ENCODE results near the gene GBF1.

GBF1 gene

GRCh38 chr10:102425444-102425843, 180.1 kb downstream of the GBF1 start:
- no peak for DNase-seq

- DNase-seq = no peak
These were observed 181.5 kb downstream of the GBF1 start for GRCh38 chr10:102426803-102427287.

DNA sequence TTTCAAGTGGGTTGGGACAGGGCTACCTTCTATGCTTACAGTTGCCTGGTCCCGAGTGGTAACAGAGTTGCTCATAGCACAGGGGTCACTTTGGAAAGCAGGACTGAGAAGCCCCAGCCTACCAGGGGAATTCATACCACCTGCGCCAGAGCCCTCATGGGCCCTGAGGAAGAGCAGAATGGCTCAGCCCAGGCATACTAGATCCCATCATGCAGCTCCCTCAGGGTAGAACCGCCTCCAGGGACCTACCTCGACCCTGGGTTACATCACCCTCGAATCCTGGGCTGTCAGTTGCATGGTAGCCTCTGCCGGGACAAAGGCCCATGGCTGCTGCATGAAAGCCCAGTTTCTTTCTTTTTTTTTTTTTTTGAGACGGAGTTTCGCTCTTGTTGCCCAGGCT, 184.1 kb downstream of the GBF1 start:
- no peak for DNase-seq

- no peak for DNase-seq
These were observed 186.3 kb downstream of the GBF1 start for GRCh38 chr10:102431452-102432124.

All from effector CD8-positive, alpha-beta T cell (primary cell).